ENCODE data around the gene ATXN1. TPM values are rescaled to one million over a fixed set of nuclear protein-coding genes. Genes with fewer than 3 reads are reported as not detected.
A peak's percentile ranks its signal among the peaks of the same experiment; 100 is the strongest.

ATXN1 gene
- total and polyA plus RNA-seq, 2 of the 13 experiments (the other 11 are each of a cell fraction or from before 2014, with no cell fraction given) = 20.7 to 39.5 TPM

DNA sequence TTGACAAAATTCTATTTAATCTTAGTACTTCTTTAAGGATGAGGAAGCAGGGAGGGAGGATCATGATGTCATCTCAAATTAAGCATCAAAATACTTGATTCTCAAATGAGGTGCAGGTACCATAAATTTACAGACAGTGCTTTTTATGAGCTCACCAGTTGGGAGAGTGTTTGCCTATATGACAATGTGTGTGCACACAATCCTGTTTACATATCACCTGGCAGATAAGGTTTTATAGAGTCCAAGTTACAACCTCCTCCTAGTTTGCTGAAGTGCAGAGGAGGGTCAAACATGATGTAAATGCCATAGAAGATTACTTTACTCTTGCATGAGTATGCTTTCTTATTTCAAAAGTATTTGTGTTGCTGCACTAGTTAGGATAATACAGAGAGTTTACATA, 6.4 kb downstream of the ATXN1 start (continued):
- TF ChIP-seq RERE (CRISPR knock-in tag; IDR thresholded peaks at IDR 0.05; ENCODE audit: low read depth) = peak; percentile 74
- no peak for TF ChIP-seq RELA (CRISPR knock-in tag; IDR thresholded peaks at IDR 0.05)
- TF ChIP-seq ZNF768 (CRISPR knock-in tag; IDR thresholded peaks at IDR 0.05) = no peak
- TF ChIP-seq FOXP1 (IDR thresholded peaks at IDR 0.05) = peak; percentile 79
- TF ChIP-seq FOXP1 (CRISPR knock-in tag; IDR thresholded peaks at IDR 0.05) = peak; percentile 95
- peak; percentile 90 for TF ChIP-seq ZNF609 (CRISPR knock-in tag; IDR thresholded peaks at IDR 0.05; ENCODE audit: borderline replicate concordance)
- TF ChIP-seq, protein P1, sequence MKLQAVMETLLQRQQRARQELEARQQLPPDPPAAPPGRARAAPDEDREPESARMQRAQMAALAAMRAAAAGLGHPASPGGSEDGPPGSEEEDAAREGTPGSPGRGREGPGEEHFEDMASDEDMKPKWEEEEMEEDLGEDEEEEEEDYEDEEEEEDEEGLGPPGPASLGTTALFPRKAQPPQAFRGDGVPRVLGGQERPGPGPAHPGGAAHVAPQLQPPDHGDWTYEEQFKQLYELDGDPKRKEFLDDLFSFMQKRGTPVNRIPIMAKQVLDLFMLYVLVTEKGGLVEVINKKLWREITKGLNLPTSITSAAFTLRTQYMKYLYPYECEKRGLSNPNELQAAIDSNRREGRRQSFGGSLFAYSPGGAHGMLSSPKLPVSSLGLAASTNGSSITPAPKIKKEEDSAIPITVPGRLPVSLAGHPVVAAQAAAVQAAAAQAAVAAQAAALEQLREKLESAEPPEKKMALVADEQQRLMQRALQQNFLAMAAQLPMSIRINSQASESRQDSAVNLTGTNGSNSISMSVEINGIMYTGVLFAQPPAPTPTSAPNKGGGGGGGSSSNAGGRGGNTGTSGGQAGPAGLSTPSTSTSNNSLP (IDR thresholded peaks at IDR 0.05; ENCODE audit: low read depth, low read length) = peak; percentile 99
- TF ChIP-seq CEBPB (IDR thresholded peaks at IDR 0.05; ENCODE audit: borderline replicate concordance, low read depth, low read length) = peak; percentile 85
- TF ChIP-seq POLR2G (IDR thresholded peaks at IDR 0.05; ENCODE audit: low read depth, low read length) = no peak
- no peak; the same call in 1 of the 2 replicates for TF ChIP-seq JUNB (CRISPR knock-in tag; IDR thresholded peaks at IDR 0.05; ENCODE audit: borderline replicate concordance)
- TF ChIP-seq, protein P2, sequence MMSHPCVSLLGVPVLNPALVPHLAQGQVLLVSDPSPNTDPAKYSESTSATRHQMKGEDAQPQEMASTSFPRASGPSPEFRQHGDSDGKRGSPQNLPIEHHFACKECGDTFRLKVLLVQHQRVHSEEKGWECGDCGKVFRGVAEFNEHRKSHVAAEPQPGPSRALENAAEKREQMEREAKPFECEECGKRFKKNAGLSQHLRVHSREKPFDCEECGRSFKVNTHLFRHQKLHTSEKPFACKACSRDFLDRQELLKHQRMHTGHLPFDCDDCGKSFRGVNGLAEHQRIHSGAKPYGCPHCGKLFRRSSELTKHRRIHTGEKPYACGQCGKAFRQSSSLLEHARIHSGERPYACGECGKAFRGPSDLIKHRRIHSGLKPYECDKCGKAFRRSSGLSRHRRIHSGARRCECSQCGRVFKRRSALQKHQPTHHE (CRISPR knock-in tag; IDR thresholded peaks at IDR 0.05; ENCODE audit: borderline replicate concordance) = no peak
- 0 out of 2 replicates have a peak, but pooled peaks have one; percentile 17 for TF ChIP-seq NFKBIZ (CRISPR knock-in tag; IDR thresholded peaks at IDR 0.05)
- TF ChIP-seq POLR2AphosphoS2 (IDR thresholded peaks at IDR 0.05; ENCODE audit: low read depth, low read length) = 0 out of 2 replicates have a peak, but pooled peaks have one; percentile 11
- peak; percentile 68; the same call in 1 of the 2 replicates for TF ChIP-seq TBX3 (IDR thresholded peaks at IDR 0.05; ENCODE audit: borderline replicate concordance)
